ENCODE data around the gene ZNF12.

DNA sequence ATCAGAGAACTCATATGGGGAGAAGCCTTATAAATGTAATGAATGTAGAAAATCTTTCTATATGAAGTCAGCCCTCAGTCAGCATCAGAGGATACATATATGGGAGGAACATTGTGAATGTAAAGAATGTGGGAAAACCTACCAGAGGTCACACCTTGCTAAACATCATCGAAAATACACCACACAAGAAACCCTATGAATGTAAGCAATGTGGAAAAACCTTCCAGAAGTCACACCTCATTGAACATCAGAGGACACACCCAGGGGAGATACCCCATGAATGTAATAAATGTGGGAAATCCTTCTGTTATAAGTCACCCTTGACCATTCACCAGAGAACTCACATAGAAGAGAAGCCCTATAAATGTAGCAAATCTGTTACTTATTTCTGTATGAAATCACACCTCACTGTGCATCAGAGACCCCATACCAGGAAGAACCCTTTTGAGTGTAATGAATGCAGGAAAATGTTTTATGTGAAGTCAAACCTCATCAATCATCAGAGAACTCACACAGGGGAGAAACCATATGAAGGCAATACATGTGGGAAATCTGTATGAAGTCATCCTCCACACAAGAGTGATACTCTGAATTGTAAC is 30.8 kb downstream of the ZNF12 start:
- TF ChIP-seq, protein P1, sequence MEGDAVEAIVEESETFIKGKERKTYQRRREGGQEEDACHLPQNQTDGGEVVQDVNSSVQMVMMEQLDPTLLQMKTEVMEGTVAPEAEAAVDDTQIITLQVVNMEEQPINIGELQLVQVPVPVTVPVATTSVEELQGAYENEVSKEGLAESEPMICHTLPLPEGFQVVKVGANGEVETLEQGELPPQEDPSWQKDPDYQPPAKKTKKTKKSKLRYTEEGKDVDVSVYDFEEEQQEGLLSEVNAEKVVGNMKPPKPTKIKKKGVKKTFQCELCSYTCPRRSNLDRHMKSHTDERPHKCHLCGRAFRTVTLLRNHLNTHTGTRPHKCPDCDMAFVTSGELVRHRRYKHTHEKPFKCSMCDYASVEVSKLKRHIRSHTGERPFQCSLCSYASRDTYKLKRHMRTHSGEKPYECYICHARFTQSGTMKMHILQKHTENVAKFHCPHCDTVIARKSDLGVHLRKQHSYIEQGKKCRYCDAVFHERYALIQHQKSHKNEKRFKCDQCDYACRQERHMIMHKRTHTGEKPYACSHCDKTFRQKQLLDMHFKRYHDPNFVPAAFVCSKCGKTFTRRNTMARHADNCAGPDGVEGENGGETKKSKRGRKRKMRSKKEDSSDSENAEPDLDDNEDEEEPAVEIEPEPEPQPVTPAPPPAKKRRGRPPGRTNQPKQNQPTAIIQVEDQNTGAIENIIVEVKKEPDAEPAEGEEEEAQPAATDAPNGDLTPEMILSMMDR (IDR thresholded peaks at IDR 0.05), result no peak
- no peak for TF ChIP-seq ZFX (IDR thresholded peaks at IDR 0.05; ENCODE audit: borderline replicate concordance)
